Measurements from ENCODE around the gene CPEB1. TPM values are rescaled to one million over a fixed set of nuclear protein-coding genes. Genes with fewer than 3 reads are reported as not detected.

The CPEB1 gene
- total RNA-seq, 1 experiment from 2014 or later, result 0.37 TPM

Other genes starting within 250 kb of the CPEB1 start
- gene GOLGA6L9, start 217.5 kb downstream of the CPEB1 start, total RNA-seq (2014; rRNA removed; shearing (Covaris generic)), result 1.1 and 1.6 TPM in 2 replicates
- gene RPS17, start 106.9 kb downstream of the CPEB1 start, total RNA-seq (2014; rRNA removed; shearing (Covaris generic)), result 1,874 and 2,652 TPM in 2 replicates
- 0.11 TPM in 1 of 2 replicates, not detected in the other for gene AP3B2, start 62.5 kb upstream of the CPEB1 start, total RNA-seq (2014; rRNA removed; shearing (Covaris generic))
- gene FSD2, start 158.7 kb upstream of the CPEB1 start, total RNA-seq (2014; rRNA removed; shearing (Covaris generic)), result not detected in 2 replicates
- 4.7 and 4.8 TPM in 2 replicates for gene WHAMM, start 162.3 kb upstream of the CPEB1 start, total RNA-seq (2014; rRNA removed; shearing (Covaris generic))